H9 (cell line): ENCODE measurements around the gene TXNRD1. TPM values are rescaled to one million over a fixed set of nuclear protein-coding genes. Genes with fewer than 3 reads are reported as not detected.

Experiments used
- DNase-seq: peaks from one replicate; pipeline ENCODE4 v3.0.0-alpha.2; 2017
- H2AFZ ChIP-seq: one replicate; pipeline ENCODE4 v1.6.1; 2013; ENCODE audit warnings: mild to moderate bottlenecking, low read length, control low read depth, moderate library complexity
- H2AK5ac ChIP-seq: 2 replicates; pipeline ENCODE4 v1.6.1; 2013; ENCODE audit warnings: low read length, control low read depth, mixed read lengths; ENCODE audit not compliant: insufficient read length
- H2BK120ac ChIP-seq: one replicate; pipeline ENCODE4 v1.6.1; 2013; ENCODE audit warnings: low read depth, mild to moderate bottlenecking, low read length, control low read depth, inconsistent platforms; ENCODE audit not compliant: poor library complexity, severe bottlenecking
- H2BK12ac ChIP-seq: 2 replicates; pipeline ENCODE4 v1.6.1; 2013; ENCODE audit warnings: low read length, control low read depth, mixed read lengths, low read depth; ENCODE audit not compliant: insufficient read length
- H2BK15ac ChIP-seq: 2 replicates; pipeline ENCODE4 v1.6.1; 2013; ENCODE audit warnings: low read depth, low read length, control low read depth
- H2BK20ac ChIP-seq: one replicate; pipeline ENCODE4 v1.6.1; 2013; ENCODE audit warnings: low read depth, mild to moderate bottlenecking, low read length, control low read depth, inconsistent platforms; ENCODE audit not compliant: poor library complexity, severe bottlenecking
- H2BK5ac ChIP-seq: 2 replicates; pipeline ENCODE4 v1.6.1; 2013; ENCODE audit warnings: low read length, control low read depth, mixed read lengths; ENCODE audit not compliant: insufficient read length
- H3K14ac ChIP-seq: 2 replicates; pipeline ENCODE4 v1.6.1; 2013; ENCODE audit warnings: low read length, control low read depth; ENCODE audit not compliant: insufficient read depth
- H3K18ac ChIP-seq: 2 replicates; pipeline ENCODE4 v1.6.1; 2013; ENCODE audit warnings: low read depth, mild to moderate bottlenecking, mixed read lengths, low read length, control low read depth; ENCODE audit not compliant: insufficient read length
- H3K23ac ChIP-seq: 2 replicates; pipeline ENCODE4 v1.6.1; 2013; ENCODE audit warnings: low read length, control low read depth, mixed read lengths, low read depth; ENCODE audit not compliant: insufficient read length
- H3K23me2 ChIP-seq: 2 replicates; pipeline ENCODE4 v1.6.1; 2013; ENCODE audit warnings: low read depth, mild to moderate bottlenecking, mixed read lengths, low read length, control low read depth; ENCODE audit not compliant: insufficient read length, poor library complexity, severe bottlenecking
- H3K27ac ChIP-seq: 2 replicates; pipeline ENCODE4 v1.5.1; 2013; ENCODE audit warnings: low read length, control low read depth, mixed read lengths, low read depth; ENCODE audit not compliant: insufficient read length
- H3K27me3 ChIP-seq: 2 replicates; pipeline ENCODE4 v1.6.1; 2013; ENCODE audit warnings: low read length, control low read depth, inconsistent platforms; ENCODE audit not compliant: insufficient read depth
- H3K4ac ChIP-seq: 2 replicates; pipeline ENCODE4 v1.6.1; 2013; ENCODE audit warnings: low read depth, mild to moderate bottlenecking, control low read depth, inconsistent platforms, low read length, moderate library complexity
- H3K4me1 ChIP-seq: 2 replicates; pipeline ENCODE4 v1.6.1; 2013; ENCODE audit warnings: low read length, control low read depth, inconsistent platforms; ENCODE audit not compliant: insufficient read depth
- H3K4me2 ChIP-seq: 2 replicates; pipeline ENCODE4 v1.6.1; 2013; ENCODE audit warnings: low read length, control low read depth, mixed read lengths; ENCODE audit not compliant: insufficient read length, insufficient read depth
- H3K56ac ChIP-seq: 2 replicates; pipeline ENCODE4 v1.6.1; 2013; ENCODE audit warnings: low read depth, mild to moderate bottlenecking, mixed read lengths, low read length, control low read depth; ENCODE audit not compliant: insufficient read length
- H3K79me1 ChIP-seq: 2 replicates; pipeline ENCODE4 v1.6.1; 2013; ENCODE audit warnings: low read depth, mild to moderate bottlenecking, moderate library complexity, low read length, control low read depth, inconsistent platforms; ENCODE audit not compliant: insufficient read depth, poor library complexity, severe bottlenecking
- H3K79me2 ChIP-seq: 2 replicates; pipeline ENCODE4 v1.6.1; 2013; ENCODE audit warnings: low read length, control low read depth, inconsistent platforms; ENCODE audit not compliant: insufficient read depth
- H3K9ac ChIP-seq: 2 replicates; pipeline ENCODE4 v1.6.1; 2013; ENCODE audit warnings: low read length, control low read depth, mixed read lengths; ENCODE audit not compliant: insufficient read length; ENCODE audit errors: extremely low read depth
- H3K9me3 ChIP-seq: one replicate; pipeline ENCODE4 v1.6.1; 2013; ENCODE audit warnings: low read depth, low read length, inconsistent platforms; ENCODE audit not compliant: control insufficient read depth
- H3T11ph ChIP-seq: one replicate; pipeline ENCODE4 v1.6.1; 2013; ENCODE audit warnings: mild to moderate bottlenecking, low read length, control low read depth, inconsistent platforms
- H4K20me1 ChIP-seq: one replicate; pipeline ENCODE4 v1.6.1; 2013; ENCODE audit not compliant: control insufficient read depth, insufficient read length, insufficient read depth
- H4K5ac ChIP-seq: 2 replicates; pipeline ENCODE4 v1.6.1; 2013; ENCODE audit warnings: low read depth, mild to moderate bottlenecking, mixed read lengths, low read length, control low read depth; ENCODE audit not compliant: insufficient read length
- H4K8ac ChIP-seq: replicated peaks from 2 replicates; pipeline ENCODE4 v1.6.1; 2013; ENCODE audit warnings: low read length, control low read depth, mixed read lengths, low read depth; ENCODE audit not compliant: insufficient read length
- H4K91ac ChIP-seq: 2 replicates; pipeline ENCODE4 v1.6.1; 2013; ENCODE audit warnings: low read depth, mild to moderate bottlenecking, moderate library complexity, mixed read lengths, low read length, control low read depth; ENCODE audit not compliant: insufficient read length
- H3K27ac Mint-ChIP-seq, 3 experiments: 2 replicates in 2 of 3; 3 replicates in 1 of 3; pipeline ENCODE4 v1.8.0; 2020 to 2021; ENCODE audit warnings: mixed read lengths in 3 of 3, mild to moderate bottlenecking in 1 of 3, moderate library complexity in 1 of 3
- H3K27me3 Mint-ChIP-seq: 2 replicates; pipeline ENCODE4 v1.8.0; 2021; ENCODE audit warnings: low read depth, mild to moderate bottlenecking, moderate library complexity, mixed read lengths
- H3K36me3 Mint-ChIP-seq, 3 experiments: 2 replicates in 2 of 3; 3 replicates in 1 of 3; pipeline ENCODE4 v1.8.0; 2020 to 2021; ENCODE audit warnings: low read depth in 3 of 3, mixed read lengths in 3 of 3; ENCODE audit not compliant: insufficient read depth in 1 of 3
- H3K4me1 Mint-ChIP-seq, 2 experiments: 2 replicates each; pipeline ENCODE4 v1.8.0; 2020; ENCODE audit warnings: mixed read lengths in 2 of 2
- H3K4me3 Mint-ChIP-seq, 2 experiments: 2 replicates in 1 of 2; 3 replicates in 1 of 2; pipeline ENCODE4 v1.8.0; 2020 to 2021; ENCODE audit warnings: mild to moderate bottlenecking in 2 of 2, mixed read lengths in 2 of 2, moderate library complexity in 1 of 2
- H3K9me3 Mint-ChIP-seq, 2 experiments: 2 replicates in 1 of 2; 3 replicates in 1 of 2; pipeline ENCODE4 v1.8.0; 2020; ENCODE audit warnings: mild to moderate bottlenecking in 2 of 2, mixed read lengths in 2 of 2, moderate library complexity in 1 of 2
- CTCF ChIP-seq: fragments of 200-600 bp; sonication (generic); conservative IDR thresholded peaks from 3 replicates; pipeline ENCODE4 v1.8.0; 2021; ENCODE audit warnings: antibody characterized with exemption, mild to moderate bottlenecking
- WGBS: extraction: QIAGEN DNeasy Blood & Tissue Kit; methylation state at CpG from one replicate; pipeline ENCODE4 v1.1.7; 2013; ENCODE audit warnings: missing lambda C conversion rate, low lambda C conversion rate, mixed read lengths; ENCODE audit not compliant: insufficient read length; ENCODE audit errors: extremely low coverage; 5-methylcytosine and 5-hydroxymethylcytosine counted together
- total RNA-seq: library from RNA; stranded (reverse); gene quantifications from 2 replicates; pipeline ENCODE4 v1.2.1, GENCODE V29; 2021

TXNRD1 gene
- total RNA-seq, 1 experiment from 2014 or later: 100 TPM

DNA sequence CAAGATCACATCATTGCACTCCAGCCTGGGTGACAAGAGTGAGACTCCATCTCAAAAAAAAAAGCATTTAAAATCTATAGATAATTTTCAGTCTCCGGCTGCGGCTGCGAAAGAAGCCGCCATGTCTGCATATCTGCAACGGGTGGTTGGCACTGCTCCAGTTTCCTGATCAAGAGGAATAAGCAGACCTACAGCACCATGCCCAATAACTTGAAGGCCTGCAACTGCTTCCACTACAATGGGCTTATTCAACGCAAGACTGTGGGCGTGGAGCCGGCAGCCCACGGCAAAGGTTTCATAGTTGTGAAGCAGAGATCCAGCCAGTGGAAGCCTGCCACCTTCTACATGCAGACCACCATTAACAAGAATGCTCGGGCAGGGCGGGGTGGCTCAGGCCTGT is 57.4 kb downstream of the TXNRD1 start:
- Histone ChIP-seq H3K23me2 (no peaks in the 10 kb centered on the region), H3K9ac (no peak overlapping the region), H3K23ac (no peak overlapping the region), H3K9me3 (no peaks in the 10 kb centered on the region), H2BK15ac (no peak overlapping the region), H3K4me1 (no peaks in the 10 kb centered on the region), H3K56ac (no peak overlapping the region), H2AK5ac (no peak overlapping the region), H2BK20ac (no peak overlapping the region), H2BK5ac (no peak overlapping the region), H4K5ac (no peak overlapping the region), H4K8ac (no peak overlapping the region), H3T11ph (no peak overlapping the region), H4K20me1 (no peaks in the 10 kb centered on the region), H3K79me2 (no peaks in the 10 kb centered on the region), H3K18ac (no peak overlapping the region), H3K14ac (no peak overlapping the region), H3K27ac (no peak overlapping the region), H3K4me2 (no peak overlapping the region), H2BK12ac (no peak overlapping the region), H3K4ac (no peak overlapping the region), H2BK120ac (no peak overlapping the region), H3K79me1 (no peaks in the 10 kb centered on the region), H3K27me3 (no peaks in the 10 kb centered on the region), H4K91ac (no peak overlapping the region), H2AFZ (no peak overlapping the region)
- WGBS: no CpG with 5 or more reads among the region's 11 CpGs
- no peaks in the 10 kb centered on the region for H3K36me3 Mint-ChIP-seq
- H3K9me3 Mint-ChIP-seq: no peaks in the 10 kb centered on the region
- no peak for TF ChIP-seq CTCF
- no peak for DNase-seq
- H3K27ac Mint-ChIP-seq: no peak overlapping the region
- no peak overlapping the region for H3K4me3 Mint-ChIP-seq
- H3K4me1 Mint-ChIP-seq: no peaks in the 10 kb centered on the region
- no peaks in the 10 kb centered on the region for H3K27me3 Mint-ChIP-seq
